Measurements from ENCODE around the gene TRIO.

The TRIO gene

DNA sequence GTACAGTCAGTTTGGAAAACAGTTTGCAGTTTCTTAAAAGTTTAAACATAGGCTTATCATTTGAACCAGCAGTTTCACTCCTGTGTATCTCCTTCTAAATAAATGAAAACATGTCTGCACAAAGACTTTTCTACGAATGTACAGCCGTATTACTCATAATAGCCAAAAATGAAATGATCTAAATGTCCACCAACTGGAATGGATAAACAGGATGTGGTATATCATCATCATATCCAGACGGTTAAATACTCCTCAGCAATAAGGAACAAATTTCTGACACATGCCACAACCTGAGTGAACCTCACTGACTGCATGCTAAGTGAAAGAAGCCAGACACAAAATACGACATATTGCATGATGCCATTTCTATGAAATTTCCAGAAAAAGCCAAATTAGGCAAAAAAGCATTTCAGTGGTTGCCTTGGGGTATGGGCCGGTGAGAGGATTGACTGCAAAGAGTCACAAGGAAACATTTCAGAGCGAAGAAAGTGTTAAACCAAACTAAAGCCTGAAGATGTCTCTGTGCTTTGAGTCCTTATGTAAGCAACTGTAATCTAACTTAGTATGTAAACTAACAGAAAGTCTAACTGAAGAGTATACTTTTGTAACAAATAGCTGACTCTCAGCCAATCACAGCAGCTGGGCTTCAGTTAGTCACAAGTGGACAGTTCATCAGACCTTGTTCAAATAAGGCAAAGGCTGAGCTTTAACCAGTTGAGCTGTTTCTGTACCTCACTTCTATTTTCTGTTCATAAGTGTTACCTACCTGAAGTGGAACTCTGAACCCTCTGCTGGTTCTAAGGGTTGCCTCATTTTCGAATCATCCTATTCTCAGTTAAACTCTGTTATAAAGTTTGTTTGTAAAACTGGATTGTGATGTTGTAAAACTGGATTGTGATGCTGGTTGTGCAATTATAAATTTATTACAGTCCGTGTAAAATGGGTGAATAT, 65.2 kb downstream of the TRIO start:
- DNase-seq (ENCODE audit: low read depth, low spot score): no peak

DNA sequence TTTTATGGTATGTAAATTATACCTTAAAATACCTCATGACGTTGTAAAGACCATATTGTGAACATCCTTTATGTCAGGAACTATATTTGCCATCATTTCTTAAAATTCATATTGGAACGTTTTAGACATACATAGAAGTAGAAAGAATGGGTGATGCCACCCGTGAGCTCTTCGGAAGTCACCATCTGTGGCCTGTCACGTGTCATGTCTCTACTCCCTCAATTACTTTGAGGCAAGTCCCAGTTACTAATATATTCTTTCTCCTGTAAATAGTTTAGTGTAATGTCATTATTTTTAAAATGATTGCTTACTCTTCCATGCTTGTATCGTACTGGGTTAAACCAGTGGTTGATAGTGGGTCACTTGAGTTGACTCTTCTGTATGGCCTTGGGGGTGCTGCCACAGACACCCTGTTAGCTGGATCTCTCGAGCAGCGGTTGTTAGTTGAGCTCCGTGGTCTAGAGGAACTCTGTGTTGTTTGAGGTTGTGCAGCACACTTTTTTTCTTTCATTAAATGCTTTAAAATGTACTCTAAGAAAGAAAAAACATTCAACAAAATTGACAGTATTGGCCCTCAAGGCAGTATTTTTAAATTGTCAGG, 66.2 kb downstream of the TRIO start:
- DNase-seq (ENCODE audit: low read depth, low spot score): no peak

DNA sequence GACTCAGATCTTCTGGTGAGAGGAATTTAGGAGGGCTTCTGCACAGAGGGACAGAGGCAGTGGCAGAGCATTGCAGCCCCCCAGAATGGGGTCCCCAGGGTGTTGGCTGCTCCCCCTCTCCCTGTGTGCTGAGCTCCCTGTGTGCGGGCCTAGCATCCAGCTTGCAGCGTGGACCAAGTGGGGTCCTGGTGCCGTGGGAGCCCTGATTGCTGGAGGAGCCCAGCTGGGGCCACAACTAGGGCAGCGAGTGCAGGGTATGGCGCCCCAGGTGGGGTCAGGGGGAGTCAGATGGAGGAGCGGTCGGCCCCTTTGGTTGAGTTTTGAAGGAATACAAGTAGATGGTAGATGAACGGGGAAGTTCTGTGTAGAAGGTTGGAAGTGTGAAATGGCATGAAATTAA, 66.7 kb downstream of the TRIO start:
- DNase-seq (ENCODE audit: low read depth, low spot score): no peak

DNA sequence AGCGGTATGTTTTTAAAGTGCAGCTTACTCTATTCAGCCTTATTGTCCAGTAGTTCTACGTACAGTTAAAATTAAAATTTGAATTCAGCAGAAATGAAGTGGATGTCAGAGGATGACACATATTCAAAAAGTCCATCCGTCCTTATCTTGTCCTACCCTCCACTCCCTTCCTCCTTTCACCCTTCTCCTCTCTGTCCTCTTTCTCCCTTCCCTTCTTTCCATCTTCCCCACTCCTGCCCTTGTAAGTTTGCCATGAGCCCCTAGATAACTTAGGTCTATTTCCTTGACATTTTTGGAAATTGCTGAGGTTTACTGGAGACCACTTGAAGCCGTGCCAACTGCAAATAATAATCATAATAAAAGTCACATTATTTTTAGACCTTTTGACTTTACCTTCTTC, 67.6 kb downstream of the TRIO start:
- no peak for DNase-seq (ENCODE audit: low read depth, low spot score)

DNA sequence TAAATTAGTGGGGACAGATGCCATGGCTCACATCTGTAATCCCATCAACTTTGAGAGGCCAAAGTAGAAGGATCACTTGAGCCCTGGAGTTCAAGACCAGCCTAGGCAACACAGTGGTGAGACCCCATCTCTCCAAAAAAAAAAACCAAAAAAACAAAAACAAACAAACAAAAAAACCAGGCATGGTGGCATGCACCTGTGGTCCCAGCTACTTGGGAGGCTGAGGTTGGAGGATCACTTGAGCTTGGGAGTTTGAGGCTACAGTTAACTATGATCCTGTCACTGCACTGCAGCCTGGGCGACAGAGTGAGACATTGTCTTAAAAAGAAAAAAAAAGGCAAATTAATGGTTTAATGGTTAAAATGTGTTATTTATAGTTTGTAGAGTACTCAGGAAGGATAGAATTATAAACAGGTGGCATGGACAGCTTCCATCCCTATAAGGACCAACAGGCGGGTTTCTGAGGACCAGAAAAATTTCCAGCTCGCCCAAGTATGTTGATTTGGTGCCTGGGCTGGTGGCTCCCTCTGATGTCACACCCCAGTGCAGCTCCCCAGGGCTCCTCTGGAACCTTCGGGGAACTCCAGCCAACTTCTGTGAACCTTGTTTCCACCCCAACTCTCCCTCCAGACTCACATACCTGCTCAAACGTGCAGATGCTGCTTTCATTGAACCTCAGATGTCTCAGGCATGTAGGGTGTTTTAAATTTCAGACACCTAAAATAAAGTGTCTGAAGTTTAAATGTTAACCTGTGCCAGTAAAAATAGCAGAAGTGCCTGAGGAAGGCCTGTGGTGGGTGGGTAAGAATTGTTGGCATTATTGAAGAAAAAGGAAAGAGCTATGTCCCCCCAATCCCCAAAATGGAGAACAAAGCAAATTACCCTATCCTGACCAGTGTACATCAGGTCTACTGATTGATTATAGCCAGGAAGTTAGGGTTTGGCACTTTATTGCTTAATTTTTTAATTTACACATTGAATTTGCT, 69.0 kb downstream of the TRIO start:
- no peak for DNase-seq (ENCODE audit: low read depth, low spot score)

DNA sequence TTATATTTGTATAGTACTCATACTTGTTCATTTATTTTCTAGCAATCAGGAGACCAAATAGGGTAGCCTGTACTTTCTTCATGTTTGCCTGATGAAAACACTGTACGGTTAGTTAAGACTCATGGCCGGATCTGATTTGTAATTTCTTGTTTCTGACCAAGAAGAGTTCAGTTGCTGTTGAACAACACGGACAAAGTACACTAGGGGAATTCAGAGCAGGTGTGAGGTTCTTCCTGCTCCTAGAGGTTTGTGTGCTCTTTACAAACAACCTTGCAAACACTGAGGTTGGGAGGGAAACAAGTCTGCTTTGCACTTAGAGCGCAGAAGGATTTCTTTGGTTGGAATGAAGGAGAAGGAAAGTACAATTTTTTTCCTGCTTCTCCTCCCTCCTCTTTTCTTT, 69.7 kb downstream of the TRIO start:
- no peak for DNase-seq (ENCODE audit: low read depth, low spot score)

DNA sequence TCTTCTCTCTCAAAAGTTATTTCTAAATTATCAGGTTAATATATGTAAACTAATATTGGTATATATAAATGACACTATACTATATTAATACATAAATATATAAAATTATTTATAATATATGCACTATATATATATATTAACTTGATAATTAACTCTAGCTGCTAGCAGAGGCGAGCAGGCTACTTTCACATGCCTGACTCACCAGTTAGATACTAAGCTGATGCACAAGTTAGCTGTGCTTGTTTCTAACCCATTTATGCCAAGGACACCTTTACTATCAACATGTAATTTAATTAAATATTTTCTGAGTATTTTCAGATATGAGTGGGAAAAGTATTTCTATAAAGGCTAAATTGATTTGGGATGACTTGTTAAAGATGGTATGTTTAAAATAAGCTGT, 70.1 kb downstream of the TRIO start:
- no peak for DNase-seq (ENCODE audit: low read depth, low spot score)

DNA sequence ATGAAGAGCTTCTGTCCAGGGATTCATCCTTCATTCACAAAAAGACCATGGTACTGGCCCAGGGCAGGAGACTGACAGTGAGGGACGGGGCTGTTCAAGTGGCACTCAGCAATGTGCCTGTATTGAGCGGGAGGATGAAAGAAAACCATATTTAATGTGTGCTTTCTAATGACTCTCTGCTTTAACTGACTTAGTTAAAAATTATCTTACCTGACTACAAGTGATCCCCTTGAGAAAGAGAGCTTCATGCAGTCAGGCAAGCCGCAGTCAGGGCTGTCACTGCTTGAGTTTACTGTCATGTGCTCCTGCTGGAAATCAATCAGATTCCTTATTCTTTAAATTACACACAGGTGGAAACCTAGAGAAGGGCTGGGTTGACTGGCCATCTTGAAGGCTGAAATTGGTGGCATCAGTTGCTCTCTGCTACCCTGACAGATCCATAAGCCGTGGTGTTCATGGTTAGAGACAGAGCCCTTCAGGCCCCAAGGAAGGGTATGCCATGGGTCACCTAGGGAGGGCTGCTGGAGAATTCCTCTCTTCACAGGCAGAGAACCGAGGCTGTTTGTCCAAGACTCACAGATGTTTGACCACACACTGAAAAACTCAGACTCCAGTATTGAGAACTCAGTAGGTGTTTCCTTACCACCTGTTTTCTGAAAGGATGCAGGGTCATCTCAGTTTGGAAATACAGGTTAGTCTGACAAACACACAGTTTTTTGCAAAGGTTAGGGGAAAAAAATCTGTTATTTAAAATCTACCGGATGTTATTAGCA, 70.9 kb downstream of the TRIO start:
- no peak for DNase-seq (ENCODE audit: low read depth, low spot score)

DNA sequence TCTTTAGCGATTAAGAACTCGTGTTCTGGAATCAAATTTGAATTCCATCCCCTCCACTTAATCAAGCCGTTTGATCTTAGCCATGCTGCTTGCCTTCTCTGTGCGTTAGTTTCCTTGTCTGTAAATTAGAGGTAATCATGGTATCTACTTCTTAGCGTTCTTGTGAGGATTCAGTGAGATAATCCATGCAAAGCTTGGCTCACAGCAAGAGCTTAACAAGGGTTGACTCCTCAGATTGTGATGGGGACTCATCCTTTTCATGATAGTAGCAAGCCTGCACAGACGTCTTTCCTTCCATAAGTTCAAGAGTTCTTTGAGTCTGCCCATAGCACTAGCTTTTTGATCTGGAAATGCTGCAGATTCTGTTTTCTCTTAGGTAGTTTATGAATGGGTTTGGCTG, 72.8 kb downstream of the TRIO start:
- DNase-seq (ENCODE audit: low read depth, low spot score): no peak

DNA sequence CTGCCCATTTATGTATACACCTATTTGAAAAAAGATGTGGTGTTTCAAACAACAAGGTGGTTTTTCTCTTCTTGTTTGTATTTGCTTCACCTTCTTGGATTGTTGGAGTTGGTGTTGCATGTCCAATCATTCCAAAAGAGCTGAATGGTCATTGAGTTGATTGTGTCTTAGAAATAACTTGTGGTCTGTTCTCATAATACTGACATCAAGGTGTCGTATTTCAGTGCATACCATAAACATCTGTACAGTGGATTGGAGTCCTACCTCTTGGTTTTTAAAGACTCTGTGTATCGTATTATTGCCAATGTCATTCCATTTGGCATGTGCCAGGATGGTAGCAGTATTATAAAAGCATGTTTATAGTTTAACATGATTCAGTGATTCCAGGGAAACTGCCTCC, 73.2 kb downstream of the TRIO start:
- DNase-seq (ENCODE audit: low read depth, low spot score): no peak

DNA sequence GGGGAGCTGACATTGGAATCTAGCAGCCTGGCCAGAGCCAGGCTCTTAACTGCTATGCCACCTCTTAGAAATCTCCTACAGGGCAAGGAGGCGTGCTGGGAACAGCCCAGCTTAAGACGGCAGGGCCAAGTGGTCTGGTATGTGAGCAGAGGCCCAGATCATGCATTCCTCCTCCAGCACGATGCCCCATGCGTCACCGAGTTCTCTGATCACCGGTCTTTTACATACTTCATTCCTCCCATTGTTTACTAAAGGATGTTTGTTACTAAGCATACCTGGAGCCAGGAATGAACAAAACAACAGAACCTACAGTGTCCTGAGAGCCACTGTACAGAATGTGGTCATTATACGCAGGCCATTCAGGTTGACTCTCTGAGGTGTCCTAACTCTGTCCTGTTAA, 73.8 kb downstream of the TRIO start:
- no peak for DNase-seq (ENCODE audit: low read depth, low spot score)

DNA sequence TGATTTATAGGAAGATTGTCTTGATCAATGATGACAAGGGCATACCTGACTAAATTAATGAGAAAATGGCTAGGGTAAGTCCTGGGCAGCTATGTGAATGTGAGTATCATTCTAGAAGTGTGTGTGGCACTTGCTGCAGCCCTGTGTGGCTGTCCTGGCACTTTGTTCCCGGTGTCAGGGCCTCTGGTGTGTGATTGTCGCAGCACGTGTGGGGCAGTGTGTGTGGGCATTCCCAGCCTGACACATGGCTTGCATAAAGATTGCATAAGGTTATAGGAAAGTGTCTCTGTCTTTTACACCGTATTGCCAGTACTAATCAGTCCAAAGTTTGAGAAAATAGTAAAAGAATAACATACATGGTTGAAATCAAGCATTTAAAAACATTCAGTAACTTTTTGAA, 74.4 kb downstream of the TRIO start:
- no peak for DNase-seq (ENCODE audit: low read depth, low spot score)

DNA sequence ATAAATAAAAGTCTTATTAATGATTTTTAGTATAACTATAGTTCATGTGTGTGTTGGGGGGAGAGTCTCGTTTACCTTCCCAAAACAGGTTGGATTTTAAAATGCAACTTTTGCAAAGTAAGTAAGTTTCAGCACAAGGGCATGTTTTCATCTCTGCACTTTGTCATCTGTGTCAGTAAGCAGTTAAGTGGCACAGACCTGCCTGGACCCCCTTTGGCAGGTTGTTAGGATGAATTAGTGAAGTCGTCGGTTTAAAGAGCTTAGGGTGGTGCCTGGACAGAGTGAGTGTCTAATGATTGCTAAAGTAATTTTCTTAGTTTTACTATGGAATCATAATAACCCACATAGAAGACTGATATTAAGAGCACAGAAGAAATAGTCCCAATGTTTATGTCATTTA, 74.9 kb downstream of the TRIO start:
- no peak for DNase-seq (ENCODE audit: low read depth, low spot score)

DNA sequence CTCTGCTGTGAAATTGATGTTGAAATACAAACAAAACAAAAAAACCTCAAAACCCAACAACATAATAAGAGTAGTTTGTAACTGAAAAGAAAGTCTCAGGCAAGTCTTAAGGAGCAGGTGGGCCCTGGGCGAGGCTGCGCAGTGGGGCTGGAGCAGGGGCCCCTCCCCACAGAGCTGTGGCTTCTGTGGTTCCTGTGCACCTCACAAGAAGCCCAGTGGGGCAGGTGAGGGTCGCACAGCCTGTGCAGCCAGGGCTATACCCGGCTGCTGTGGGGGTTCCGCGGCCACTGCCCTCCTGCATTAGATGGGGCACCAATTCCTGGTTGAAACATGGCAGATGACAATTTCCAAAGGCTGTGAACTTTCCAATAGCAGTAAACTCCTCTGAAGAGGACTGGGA, 75.3 kb downstream of the TRIO start:
- no peak for DNase-seq (ENCODE audit: low read depth, low spot score)

DNA sequence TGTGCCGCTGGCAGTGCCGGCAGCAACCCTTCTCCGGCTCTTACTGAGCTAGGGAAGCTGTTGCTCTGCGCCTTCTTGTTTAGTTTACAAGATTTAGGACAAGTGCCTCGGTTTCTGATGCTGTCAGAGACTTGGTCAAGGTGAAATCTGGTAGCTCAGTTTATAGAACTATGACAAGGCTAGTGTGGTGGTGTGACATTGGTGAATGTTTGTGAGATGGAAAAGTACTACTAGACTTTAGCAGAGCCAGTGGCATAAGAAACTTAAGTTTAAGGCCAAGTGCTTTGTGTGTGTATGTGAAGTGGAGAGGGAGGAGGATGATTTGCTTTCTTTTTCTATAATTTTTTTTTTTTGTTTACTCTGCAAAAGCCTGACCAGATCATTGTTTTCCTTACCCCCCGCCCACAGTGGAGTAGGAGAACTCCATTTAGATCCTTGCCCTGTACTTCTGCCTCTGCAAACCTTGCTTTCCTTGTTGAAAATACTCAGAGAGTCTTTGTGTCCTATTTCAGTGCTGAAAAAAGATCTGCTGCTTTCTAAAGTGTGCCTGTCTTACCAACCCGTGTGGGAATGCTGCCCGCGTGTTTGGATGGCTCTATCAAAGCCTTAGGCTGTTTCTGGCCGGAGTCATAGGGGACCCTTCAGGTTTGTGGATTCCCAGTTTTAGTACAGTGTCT, 75.9 kb downstream of the TRIO start:
- DNase-seq (ENCODE audit: low read depth, low spot score): peak; percentile 78

DNA sequence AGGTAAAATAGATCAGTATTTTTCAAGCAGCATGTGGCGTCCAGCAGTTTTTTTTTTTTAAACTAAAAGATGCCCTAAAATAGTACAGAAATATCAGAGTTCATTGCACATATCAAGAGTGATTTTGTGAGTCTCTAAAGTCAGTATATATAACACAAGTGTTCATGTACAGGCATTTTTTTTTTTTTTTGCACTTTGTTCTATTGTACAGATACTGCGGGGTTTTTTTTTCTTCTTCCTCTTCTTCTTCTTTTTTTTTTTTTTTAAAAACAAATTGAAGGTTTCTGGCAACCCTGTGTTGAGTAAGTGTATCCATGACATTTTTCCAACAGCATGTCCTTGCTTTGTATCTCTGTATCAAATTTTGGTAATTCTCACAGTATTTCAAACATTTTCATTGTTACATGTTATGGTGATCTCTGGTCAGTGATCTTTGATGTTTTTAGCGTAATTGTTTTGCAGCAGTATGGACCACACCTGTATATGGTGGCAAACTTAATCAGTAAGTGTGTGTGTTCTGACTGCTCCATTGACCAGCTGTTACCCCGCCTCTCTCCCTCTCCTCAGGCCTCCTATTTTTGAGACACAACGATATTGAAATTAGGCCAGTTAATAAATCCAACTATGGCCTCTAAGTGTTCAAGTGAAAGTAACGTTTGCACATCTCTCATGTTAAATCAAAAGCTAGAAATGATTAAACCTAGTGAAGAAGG, 76.8 kb downstream of the TRIO start:
- DNase-seq (ENCODE audit: low read depth, low spot score): no peak

DNA sequence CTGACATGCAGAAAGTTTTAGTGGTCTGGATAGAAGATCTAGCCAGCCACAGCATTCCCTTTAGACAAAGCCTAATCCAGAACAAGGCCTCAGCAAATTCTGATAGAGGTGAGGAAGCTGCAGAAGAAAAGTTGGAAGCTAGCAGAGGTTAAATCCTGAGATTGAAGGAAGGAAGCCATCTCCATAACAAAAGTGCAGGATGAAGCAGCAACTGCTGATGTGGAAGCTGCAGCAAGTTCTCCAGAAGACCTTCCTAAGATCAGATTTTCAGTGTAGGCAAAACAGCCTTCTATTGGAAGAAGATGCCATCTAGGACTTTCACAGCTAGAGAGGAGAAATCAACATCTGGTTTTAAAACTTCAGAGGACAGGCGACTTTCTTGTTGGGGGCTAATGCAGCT, 77.5 kb downstream of the TRIO start:
- DNase-seq (ENCODE audit: low read depth, low spot score): no peak

DNA sequence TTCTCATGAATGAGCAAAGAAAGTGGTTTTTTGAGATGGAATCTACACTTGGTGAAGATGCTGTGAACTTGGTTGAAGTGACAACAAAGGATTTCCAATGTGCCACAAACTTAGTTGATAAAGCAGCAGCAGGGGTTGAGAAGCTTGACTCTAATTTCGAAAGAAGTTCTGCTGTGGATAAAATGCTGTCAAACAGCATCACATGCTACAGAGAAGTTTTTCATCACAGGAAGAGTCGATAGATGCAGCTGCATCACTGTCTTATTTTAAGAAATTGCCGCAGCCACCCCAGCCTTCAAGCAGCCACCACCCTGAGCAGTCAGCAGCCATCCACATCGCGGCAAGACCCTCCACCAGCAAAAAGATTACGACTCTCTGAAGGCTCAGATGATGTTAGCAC, 78.6 kb downstream of the TRIO start:
- no peak for DNase-seq (ENCODE audit: low read depth, low spot score)

DNA sequence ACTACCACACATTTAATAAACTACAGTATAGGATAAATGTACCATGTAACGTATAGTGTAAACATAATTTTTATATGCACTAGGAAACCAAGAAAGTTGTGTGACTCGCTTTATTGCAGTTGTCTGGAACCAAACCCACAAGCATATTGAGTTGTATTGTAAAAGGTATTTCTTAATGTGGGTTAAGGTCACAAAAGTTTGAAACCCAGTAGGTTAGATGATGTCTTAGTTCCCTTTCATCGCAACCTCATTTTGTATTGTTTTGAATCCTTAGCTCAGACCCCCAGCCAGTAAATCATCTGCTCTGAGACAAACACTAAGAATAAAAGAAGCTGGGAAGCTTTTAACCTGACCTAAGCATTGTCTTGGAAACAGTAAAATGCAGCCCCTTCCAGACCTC, 79.1 kb downstream of the TRIO start:
- DNase-seq (ENCODE audit: low read depth, low spot score): no peak

DNA sequence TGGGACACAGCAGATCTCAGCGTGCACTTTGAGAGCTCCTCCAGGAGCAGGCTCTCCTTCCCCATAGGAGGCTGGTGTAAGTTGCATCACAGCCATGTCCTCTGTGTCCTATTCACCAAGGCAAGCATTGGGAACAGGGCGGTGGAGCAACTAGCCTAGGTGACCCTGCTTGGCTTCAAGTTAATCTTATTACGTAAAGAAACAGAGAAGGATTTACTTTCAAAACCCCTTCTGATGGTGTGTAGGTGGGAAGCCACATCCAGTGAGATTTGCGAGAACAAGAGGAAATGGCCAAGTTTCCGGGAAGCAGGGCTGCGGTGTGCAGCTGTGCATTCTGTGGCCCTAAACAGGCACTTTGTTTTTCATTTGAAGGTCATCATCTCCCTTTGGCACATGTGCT, 80.2 kb downstream of the TRIO start:
- DNase-seq (ENCODE audit: low read depth, low spot score): no peak
